Measurements from ENCODE around the gene CPAMD8.

Gene CPAMD8

DNA sequence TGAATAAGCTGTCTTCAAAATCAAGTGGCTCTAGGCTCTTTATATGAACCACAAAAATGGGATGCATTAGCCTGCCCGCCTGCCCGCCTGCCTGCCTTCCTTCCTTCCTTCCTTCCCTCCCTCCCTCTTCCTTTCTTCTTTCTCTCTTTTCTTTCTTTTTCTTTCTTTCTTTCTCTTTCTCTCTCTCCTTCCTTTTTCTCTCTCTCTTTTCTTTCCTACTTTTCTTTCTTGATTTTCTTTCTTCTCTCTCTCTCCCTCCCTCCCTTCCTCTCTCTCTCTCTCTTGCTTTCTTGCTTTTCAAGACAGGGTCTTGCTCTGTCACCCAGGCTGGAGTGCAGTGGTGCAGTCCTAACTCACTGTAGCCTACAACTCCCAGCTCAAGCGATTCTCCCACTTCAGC lies 110.9 kb downstream of the CPAMD8 start:
- no peak for DNase-seq

DNA sequence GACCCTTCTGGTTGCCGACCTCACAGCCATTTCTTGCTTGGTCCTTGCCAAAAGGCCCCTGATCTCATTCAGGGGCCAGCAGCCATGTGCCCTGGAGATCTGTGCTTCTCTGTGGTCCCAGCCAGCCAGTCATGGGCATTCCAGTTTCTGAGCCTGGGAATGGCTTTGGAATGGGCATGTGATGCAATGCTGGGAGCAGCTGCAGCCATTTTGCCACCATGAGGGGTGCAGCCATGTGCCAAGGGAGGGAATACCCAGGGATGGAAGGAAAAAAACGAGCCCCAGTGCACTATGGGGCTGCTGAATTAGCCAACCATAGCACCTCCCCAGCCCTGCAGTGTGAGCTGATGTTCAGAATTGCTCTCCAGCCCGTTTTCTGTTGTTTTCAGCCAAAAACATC lies 111.5 kb downstream of the CPAMD8 start:
- DNase-seq = no peak

DNA sequence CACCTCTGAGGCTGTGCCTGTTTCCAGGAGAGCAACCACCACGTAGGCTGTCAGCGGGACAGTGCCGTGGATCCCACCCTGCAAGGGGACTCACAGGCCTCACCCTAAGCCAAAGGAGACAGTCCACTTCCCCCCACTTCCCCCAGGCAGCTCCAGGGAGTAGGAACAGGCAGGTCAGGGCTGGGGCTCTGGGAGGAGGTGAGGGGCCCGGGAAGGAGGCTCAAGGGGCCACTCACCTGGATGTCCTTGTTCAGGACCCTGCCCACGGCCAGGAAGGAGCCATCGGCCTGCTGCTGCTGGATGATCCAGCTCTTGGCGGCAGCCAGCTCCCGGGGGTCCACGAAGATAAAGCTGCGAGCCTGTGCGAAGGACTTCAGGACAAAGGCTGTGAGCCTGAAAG lies 112.2 kb downstream of the CPAMD8 start:
- DNase-seq = no peak

DNA sequence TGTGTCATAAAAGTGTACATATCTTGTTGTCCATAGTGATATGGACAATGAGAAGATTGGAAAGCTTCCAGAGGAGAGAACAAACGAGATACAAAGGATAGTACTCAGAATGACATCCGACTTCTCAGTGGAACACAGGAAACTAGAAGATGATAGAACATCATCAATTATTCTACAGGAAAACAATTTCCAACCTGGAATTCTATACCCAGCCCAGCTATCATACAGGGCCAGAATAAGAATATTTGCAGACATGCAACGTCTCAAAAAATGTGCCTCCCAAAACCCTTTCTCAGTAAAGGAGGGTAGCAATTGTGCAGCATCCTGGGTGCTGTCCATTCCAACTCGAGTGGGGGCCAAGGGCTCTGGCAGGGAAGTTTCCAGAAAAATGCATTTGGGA lies 113.8 kb downstream of the CPAMD8 start:
- DNase-seq = no peak

DNA sequence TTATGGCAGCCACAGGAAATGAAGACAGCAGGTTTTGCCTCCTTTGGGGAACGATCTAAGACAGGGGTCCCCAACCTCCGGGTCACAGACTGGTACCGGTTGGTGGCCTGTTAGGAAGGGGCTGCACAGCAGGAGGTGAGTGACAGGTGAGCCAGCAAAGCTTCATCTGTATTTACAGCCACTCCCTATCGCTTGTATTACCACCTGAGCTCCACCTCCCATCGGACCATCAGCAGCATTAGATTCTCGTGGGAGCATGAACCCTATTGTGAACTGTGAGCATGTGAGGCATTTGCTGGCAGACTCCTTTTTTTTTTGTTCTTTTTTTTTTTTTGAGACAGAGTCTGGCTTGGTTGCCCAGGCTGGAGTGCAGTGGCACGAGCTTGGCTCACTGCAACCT lies 115.6 kb downstream of the CPAMD8 start:
- DNase-seq = no peak

DNA sequence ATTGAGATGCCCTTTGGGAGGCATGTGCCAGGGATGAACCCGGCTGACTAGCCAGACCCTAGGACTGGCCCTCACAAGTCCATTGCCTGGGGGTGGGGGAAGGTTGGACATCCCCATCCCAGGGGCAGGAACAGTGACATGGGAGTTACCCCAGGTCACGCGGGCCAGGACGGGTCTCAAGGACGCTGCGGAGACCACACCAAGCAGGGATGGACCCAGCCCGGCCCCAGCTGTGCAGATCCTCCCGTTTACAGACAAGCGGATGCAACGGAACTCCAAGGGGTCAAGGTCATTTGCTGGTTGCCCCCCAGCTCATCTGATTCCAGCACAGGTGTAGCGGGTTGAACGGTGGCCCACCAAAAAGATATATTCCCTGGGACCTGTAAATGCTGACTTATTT lies 117.9 kb downstream of the CPAMD8 start:
- DNase-seq = no peak

DNA sequence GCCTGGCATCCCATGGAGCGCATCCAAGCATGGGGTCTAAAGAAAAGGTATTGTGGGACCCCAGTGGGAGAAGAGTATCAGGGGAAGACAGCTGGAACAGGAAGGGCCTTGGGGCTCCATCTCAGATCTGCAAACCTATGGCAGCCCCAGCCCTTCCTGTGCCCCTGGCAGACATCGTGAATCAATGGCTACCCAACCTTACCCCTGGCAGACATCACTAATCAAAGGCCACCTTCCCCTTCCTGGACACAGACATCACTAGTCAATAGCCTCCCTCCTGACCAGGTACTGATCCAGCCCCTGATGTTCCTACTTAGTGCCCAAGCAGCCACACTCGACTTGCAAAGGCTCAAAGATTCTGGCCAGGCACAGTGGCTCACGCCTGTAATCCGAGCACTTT lies 122.0 kb downstream of the CPAMD8 start:
- no peak for DNase-seq

DNA sequence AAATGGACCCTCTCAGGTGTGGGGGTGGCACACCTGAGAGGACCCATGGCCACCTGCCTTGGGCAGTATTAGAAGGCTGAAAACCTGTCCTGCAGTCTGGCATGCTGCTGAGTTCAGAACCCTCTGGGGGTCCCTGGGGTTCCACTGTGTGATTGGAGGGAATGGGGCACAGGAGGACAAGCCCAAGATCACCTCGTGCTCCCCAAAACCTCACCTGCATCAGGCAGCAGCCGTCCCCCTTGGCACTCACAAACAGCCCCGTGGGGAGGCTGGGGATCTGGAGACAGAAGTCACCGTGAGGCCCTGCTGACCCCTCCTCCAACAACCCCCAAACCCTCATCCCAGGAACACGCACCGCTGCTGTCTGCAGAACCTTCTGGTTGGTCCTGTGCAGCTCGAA lies 123.3 kb downstream of the CPAMD8 start:
- DNase-seq = no peak

DNA sequence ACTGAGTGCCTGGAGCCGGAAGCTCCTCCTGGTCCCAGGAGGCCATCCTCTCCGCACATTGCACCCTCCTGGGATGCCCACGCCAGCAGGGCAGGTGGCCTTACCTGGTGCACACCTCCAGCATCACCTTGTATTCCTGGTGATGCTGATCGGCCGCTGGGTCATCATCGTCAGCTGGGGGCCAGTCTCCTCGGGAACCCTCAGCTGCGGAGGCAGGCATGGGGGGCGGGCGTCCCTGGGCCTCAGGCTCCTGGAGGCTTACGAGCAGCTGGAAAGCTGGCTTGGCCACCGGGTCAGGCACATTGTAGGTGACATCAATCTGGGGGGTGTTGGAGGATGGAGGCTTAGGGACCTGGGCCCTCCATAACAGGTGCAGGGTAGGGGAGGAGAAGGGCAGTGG lies 124.1 kb downstream of the CPAMD8 start:
- no peak for DNase-seq

DNA sequence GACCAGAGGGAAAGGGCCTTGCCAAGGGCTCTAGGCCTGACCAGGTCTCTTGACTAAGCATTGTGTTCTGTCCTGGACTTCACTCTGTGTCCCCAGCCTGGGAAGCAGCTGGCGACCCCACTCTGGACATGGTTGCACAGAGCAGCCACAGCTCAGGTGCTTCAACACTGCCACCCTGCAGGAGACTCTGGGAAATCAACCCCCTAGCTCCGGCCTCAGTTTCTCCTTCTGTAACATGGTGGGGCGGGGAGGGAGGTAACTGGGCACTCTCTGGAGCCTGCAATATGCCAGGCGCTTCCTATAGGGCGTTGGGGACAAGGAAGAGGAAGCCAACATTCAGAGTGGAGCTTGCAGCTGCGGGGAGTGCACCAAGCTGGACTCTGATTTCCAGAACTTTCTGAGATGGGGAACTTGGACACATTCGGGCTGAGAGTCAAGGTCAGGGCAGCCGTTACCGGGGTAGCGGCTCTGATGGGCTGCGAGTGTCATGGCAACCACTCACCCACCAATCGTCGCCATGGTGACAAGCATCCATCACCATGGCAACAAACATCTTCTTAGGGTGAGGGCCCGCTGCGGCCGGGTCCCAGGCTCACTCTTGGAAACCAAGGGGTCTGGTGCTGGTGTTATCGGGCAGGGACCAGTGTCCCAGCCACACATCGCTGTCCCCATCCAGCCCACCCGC lies 125.0 kb downstream of the CPAMD8 start:
- no peak for DNase-seq

DNA sequence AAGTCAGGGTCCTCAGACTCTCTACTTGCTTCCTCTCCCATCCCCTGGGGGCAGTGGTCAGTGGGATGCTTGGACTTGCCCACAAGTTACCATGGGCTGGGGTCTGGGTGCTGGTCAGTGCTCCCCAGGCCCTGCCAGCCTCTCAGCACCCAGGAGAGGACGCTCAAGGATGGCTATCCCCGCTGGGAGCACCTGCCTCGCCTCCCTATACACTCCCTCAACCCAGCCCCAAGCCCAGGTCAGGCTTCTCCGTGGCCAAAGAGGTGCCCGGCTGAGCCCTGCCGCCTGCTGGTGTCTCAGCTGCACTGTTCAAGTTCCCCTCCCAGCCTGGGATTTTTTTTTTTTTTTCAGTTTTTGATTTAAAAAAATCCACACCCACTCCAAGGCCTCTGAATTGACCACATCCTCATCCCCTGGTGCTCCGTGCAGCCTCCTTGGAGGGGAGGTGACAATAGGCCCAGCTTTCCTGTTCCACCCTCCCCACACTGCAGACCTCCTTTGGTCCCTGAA lies 127.0 kb downstream of the CPAMD8 start:
- peak; percentile 29 to 43 for DNase-seq

DNA sequence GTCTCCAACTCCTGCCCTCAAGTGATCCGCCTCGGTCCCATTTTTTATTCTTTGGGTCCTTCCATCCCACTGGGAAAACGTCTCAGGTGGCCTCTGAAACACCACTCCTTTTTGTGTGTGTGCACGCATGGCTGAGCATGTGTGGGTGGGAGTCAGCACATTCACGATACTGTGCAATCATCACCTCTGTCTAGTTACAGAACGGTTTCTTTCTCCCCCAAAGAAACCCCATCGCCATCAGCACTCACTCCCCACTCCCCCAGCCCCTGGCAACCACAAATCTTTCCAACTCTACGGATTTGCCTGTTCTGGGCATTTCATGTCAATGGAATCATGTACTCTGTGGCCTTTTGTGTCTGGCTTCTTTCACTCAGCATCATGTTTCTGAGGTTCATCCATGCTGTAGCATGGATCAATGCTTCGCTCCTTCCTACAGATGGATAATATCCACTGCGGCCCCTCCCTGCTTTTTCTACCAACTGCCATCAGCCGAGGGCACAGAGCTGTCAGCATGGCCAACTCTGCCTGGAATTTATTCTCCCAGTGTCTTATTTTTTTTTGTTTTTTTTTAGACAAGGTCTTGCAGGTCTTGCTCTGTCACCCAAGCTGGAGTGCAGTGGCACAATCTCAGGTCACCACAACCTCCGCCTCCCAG lies 128.1 kb downstream of the CPAMD8 start:
- DNase-seq = no peak

DNA sequence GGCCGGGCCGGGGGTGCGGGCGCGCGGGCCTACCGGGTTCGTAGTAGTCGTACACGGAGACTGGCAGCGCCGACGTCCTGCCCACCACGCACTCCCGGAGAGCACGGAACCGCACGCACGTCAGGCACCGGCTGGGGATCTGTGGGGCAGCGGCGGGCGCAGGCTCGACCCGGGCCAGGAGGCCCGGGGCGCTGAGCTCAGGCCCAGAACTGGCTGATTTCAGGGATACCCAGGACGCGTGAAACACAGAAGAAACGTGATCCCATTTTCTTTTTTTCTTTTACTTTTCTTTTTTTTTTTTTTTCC lies 128.8 kb downstream of the CPAMD8 start:
- DNase-seq = peak in 1 of 2 donors; percentile 27

DNA sequence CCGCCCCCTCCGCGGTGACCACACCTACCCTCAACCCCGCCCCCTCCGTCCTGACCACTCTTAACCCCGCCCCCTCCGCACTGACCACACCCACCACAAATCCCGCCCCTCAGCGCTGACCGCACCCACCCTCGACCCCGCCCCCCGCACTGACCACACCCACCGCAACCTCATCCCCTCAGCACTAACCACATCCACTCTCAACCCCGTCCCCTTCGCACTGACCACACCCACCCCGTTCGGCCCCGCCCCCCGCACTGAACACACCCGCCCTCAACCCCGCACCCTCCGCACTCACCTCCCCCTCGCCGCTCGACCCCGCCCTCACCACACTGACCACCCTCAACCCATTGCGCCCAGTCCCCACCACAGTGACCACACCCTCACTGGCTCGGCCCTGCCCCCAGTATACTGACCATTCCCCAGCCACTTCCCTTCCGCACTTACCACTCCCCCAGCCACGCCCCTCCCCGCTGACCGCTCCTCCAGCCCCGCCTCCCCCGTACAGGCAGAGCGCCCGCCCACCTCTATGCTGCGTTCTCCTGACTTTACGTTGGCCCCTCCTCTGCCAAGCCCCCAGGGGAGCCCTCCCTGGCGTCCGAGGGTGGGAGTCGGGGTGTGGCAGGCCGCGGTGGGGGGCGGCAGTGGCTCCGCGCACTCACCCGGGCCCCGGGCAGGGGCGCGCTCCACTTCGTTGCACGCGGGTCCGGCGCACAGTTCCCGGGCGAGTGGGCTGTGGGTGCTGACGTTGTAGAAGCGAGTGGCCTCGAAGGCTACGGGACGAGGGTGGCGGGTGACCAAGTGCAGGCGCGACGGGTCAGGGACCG lies 129.4 kb downstream of the CPAMD8 start:
- peak; percentile 74 to 84 for DNase-seq

DNA sequence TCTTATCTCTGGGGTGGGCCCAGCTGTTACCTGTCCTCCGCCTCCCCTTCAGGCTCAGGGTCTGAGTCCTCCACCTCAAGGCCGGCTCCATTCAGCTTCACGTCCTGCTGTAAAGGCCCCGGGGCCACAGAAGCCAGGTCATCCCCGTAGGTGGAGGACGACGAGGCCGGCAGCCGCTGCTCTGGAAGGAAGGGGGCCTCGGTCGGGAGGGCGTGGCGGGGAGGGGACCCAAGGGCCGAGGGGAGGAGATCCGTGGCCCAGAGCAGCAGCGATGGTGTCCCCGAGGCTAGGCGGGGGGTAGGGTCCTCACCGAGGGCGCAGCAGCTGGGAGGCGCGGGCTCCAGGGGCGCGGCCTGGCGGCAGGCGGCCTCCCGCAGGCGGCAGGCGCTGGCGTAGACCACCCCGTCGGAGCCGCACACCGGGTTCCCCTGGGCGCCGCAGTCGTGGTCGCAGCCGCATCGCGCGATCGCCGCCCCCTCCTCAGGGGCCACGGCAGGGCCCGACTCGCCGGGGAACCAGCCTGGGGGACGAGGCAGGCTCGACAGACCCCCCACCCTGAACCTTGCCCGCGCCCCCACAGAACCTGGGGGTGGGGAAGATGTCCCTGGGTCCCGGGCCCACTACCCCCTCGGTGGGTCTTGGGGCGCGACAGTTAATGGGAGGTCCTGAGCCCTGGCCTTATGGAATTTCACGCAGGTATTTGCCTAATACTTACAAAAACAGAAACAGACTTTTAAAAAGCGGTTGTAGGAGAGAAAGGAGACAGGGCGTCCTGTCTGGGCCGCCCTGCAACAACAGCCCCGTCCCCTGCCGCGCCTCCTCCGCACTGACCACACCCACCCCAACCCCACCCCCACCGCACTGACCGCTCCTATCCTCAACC lies 130.2 kb downstream of the CPAMD8 start:
- DNase-seq = no peak

DNA sequence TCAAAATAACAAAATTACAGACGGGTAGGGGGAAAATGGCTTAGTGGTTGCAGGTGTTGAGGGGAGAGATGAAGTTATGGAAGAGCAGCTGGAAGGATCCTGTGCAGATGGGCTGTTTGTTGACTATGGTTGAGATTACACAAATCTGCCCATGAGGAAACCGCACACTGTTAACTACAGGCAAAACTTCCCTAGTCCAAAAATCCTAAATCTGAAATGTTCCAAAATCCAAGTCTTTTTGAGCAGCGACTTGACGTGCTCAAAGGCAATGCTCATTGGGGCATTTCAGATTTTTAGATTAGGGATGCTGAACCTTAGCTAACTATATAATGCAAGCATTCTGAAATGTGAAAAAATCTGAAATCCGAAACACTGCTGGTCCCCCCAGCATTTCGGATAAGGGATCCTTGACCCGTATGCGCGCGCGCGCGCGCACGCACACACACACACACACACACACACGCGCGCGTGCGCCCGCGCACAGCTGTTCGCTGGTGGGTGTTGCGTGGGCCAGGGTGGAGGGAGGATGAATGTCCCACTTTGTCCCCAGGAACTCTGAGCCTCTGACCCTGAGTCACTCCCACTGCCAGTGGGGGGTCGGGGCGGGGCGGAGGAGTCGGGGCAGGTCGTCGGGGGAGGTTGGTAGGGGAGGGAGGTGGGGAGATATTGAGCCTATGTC lies 131.0 kb downstream of the CPAMD8 start:
- DNase-seq = no peak

DNA sequence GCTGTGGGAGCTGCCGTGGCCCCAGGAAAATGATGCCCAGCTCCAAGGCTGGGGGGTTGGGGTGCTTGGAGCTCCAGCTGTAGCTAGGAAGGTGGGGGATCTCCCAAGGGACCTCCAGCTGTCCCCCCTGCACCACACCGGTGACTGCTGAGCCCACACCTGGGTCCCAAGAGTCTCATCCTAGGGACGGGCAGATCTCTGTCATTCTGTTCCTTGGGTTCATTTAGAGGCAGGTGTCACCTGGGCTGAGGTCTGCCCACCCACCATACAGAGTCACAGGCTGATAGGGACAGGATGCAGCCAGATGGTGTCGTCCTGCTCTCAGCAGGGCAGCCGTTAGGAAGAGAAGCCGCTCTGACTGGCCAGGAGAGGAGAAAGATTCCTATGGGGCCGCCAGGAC lies 132.5 kb downstream of the CPAMD8 start:
- no peak for DNase-seq

DNA sequence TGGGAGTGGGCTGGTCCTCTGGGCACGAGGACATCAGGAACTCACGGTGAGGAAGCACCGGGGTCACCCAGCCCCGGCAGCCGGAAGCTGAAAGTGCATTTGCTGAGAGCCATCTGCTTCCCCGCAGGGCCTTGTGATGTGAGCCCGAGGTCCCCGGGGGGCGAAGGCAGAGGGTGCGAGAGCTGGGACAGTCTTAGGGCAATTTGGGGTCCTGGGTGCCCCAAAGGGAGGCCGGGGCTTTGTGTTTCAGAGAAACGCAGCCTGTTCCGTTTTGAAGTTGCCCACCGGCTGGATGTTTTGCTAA lies 133.0 kb downstream of the CPAMD8 start:
- DNase-seq = peak in 1 of 2 donors; percentile 50

DNA sequence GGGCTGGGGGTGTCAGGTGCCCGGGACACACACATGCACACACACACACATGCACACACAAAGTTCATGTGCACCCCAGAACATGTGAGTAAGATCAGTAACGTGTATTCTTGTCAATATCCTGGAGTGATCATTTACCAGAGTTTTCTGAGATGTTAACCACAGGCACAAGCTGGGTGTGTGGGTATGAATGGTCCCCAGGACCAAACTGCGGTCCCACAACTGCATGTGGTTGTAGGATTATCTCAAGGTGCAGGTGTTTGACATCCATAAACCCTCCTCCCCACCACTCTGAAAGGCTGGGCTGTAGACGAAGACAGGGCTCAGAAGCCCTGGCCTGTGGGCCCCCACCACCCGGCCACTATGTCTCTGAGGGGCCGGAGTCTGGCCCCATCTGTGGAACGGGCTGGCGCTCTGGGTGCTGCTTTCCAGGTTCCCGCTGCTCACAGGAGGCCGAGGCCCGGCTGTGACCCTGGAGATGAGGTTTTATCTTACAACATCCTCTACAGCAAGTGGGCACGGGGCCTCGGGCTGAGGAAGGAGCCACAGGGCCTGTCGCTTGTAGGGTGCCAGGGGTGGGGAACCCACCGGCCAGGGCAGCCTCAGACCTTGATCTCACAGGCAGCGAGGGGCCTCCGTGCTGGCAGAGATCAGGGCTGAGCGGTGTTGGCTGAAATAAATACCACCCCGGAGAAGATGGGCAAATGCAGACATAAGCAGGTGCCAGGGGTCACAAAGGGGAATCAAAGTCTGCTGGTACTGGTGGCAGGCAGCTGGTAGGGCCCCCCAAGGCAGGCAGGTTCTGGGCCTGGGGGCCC lies 133.5 kb downstream of the CPAMD8 start:
- DNase-seq = no peak

DNA sequence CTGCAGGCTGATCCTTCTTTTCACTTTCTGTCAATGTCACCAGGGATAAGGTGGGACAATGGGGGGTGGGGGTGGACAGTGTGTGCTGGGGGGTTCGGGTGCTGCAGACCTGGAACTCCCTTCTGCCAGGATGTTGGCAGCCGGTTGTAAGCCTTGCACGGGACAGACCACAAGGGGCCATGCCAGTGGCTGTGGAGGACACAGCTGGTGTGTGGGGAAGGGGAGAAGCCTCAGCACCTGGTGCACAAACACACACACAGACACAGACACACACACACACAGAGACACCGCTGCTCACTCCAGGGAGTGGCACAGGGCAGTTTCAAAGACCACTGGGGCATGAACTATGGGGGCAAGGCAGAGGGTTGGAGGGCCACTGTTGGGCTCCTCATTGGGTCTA lies 134.2 kb downstream of the CPAMD8 start:
- no peak for DNase-seq

DNA sequence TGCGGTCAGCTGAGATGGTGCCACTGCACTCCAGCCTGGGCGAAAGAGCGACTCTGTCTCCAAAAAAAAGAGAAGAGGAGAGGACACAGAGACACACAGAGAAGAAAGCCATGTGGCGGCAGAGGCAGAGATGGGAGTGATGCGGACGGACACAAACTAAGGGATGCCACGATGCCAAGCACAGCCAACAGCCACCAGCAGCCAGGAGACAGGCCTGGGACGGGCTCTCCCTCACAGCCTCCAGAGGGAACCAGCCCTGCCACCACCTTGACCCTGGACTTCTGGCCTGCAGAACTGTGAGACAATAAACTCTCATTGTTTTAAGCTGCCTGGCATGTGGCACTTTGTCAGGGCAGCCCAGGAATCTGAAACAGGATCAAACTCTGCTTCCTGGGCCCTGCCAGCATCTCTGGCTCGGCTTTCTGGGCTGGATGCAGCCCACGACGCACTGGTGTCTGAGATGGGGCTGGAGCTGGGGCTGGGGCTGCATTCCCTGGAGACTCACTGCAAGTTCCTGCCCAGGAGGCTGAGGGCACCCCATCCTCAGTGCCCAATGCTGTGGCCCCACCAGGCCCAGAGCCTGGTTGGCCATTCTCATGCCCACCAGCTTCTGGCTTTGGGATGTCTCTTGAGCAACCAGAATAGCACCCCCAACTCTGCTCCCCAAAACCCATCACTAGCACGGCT lies 134.8 kb downstream of the CPAMD8 start:
- no peak for DNase-seq

Measured in CD4-positive, alpha-beta T cell treated with Interleukin-4 for 1 hour (primary cell).